ENCODE measurements around the gene COQ7. TPM values are rescaled to one million over a fixed set of nuclear protein-coding genes. Genes with fewer than 3 reads are reported as not detected.

The COQ7 gene
- total RNA-seq, 1 experiment from 2014 or later = 26.6 TPM

GRCh38 chr16:19021747-19022146 lies 45.7 kb upstream of the COQ7 start:
- H3K27me3 ChIP-seq (ENCODE audit: insufficient read depth, low read length) = no peaks in the 10 kb centered on the region
- DNase-seq (ENCODE audit: low read depth, low spot score) = no peak
- POLR2A ChIA-PET = no interaction called here
- H3K9me2 ChIP-seq (ENCODE audit: insufficient read depth) = no peaks in the 10 kb centered on the region
- H3K9ac ChIP-seq (ENCODE audit: low read length) = no peak overlapping the region
- H2AFZ ChIP-seq (ENCODE audit: low read depth, low read length, poor library complexity, severe bottlenecking) = no peak overlapping the region
- no peak overlapping the region for H3K4me3 ChIP-seq (replicated peaks in 1 of 2; ENCODE audit: low read depth in 1 of 2, low read length in 2 of 2)
- H3K4me2 ChIP-seq (ENCODE audit: low read length) = no peak overlapping the region
- TF ChIP-seq CEBPB (IDR thresholded peaks at IDR 0.05; ENCODE audit: low read depth) = no peak
- TF ChIP-seq, protein P1, sequence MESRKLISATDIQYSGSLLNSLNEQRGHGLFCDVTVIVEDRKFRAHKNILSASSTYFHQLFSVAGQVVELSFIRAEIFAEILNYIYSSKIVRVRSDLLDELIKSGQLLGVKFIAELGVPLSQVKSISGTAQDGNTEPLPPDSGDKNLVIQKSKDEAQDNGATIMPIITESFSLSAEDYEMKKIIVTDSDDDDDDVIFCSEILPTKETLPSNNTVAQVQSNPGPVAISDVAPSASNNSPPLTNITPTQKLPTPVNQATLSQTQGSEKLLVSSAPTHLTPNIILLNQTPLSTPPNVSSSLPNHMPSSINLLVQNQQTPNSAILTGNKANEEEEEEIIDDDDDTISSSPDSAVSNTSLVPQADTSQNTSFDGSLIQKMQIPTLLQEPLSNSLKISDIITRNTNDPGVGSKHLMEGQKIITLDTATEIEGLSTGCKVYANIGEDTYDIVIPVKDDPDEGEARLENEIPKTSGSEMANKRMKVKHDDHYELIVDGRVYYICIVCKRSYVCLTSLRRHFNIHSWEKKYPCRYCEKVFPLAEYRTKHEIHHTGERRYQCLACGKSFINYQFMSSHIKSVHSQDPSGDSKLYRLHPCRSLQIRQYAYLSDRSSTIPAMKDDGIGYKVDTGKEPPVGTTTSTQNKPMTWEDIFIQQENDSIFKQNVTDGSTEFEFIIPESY (IDR thresholded peaks at IDR 0.05; ENCODE audit: extremely low read depth, insufficient replicate concordance, low read length) = no peak
- no peak for TF ChIP-seq EZH2phosphoT487 (IDR thresholded peaks at IDR 0.05; ENCODE audit: borderline replicate concordance)
- no peak for TF ChIP-seq RAD21 (IDR thresholded peaks at IDR 0.05; ENCODE audit: low read depth)
- TF ChIP-seq EGR1 (IDR thresholded peaks at IDR 0.05; ENCODE audit: low read depth) = no peak
- TF ChIP-seq SRF (IDR thresholded peaks at IDR 0.05; ENCODE audit: low read depth) = no peak
- no peak for TF ChIP-seq POLR2A (IDR thresholded peaks at IDR 0.05; ENCODE audit: borderline replicate concordance, extremely low read depth, insufficient read depth, insufficient read length)
- TF ChIP-seq ZNF274 (IDR thresholded peaks at IDR 0.05; ENCODE audit: low read depth, low read length) = no peak
- TF ChIP-seq SIN3A (IDR thresholded peaks at IDR 0.05; ENCODE audit: low read depth) = no peak
- TF ChIP-seq TCF7L2 (IDR thresholded peaks at IDR 0.05; ENCODE audit: borderline replicate concordance, extremely low read depth, insufficient read depth, insufficient read length) = no peak
- no peak for TF ChIP-seq CTCF (IDR thresholded peaks at IDR 0.05 in 2 of 3, conservative IDR thresholded peaks at IDR 0.05 in 1 of 3; ENCODE audit: borderline replicate concordance in 1 of 3, insufficient read depth in 1 of 3, low read depth in 2 of 3, low read length in 2 of 3)
- TF ChIP-seq, protein P2, sequence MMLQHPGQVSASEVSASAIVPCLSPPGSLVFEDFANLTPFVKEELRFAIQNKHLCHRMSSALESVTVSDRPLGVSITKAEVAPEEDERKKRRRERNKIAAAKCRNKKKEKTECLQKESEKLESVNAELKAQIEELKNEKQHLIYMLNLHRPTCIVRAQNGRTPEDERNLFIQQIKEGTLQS (IDR thresholded peaks at IDR 0.05) = no peak
- TF ChIP-seq ZFX (IDR thresholded peaks at IDR 0.05) = no peak
- TF ChIP-seq SP1 (IDR thresholded peaks at IDR 0.05; ENCODE audit: low read depth) = no peak
- TF ChIP-seq CBX3 (IDR thresholded peaks at IDR 0.05; ENCODE audit: low read depth) = no peak
- TF ChIP-seq FOSL1 (IDR thresholded peaks at IDR 0.05; ENCODE audit: low read depth) = no peak
- TF ChIP-seq POLR2AphosphoS5 (IDR thresholded peaks at IDR 0.05; ENCODE audit: low read depth, low read length) = no peak
- TF ChIP-seq, protein P3, sequence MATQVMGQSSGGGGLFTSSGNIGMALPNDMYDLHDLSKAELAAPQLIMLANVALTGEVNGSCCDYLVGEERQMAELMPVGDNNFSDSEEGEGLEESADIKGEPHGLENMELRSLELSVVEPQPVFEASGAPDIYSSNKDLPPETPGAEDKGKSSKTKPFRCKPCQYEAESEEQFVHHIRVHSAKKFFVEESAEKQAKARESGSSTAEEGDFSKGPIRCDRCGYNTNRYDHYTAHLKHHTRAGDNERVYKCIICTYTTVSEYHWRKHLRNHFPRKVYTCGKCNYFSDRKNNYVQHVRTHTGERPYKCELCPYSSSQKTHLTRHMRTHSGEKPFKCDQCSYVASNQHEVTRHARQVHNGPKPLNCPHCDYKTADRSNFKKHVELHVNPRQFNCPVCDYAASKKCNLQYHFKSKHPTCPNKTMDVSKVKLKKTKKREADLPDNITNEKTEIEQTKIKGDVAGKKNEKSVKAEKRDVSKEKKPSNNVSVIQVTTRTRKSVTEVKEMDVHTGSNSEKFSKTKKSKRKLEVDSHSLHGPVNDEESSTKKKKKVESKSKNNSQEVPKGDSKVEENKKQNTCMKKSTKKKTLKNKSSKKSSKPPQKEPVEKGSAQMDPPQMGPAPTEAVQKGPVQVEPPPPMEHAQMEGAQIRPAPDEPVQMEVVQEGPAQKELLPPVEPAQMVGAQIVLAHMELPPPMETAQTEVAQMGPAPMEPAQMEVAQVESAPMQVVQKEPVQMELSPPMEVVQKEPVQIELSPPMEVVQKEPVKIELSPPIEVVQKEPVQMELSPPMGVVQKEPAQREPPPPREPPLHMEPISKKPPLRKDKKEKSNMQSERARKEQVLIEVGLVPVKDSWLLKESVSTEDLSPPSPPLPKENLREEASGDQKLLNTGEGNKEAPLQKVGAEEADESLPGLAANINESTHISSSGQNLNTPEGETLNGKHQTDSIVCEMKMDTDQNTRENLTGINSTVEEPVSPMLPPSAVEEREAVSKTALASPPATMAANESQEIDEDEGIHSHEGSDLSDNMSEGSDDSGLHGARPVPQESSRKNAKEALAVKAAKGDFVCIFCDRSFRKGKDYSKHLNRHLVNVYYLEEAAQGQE (IDR thresholded peaks at IDR 0.05; ENCODE audit: low read depth) = no peak
- no peak overlapping the region for H3K27ac ChIP-seq (ENCODE audit: low read depth, low read length)
- H3K9me3 ChIP-seq (ENCODE audit: control insufficient read depth in 1 of 2, insufficient read depth in 1 of 2, low read depth in 1 of 2, low read length in 2 of 2) = peaks cover 0 to 6% of the 10 kb centered on the region in 2 experiments; a peak in 1 of 4 replicates
- BruUV-seq (replicated peaks) = no TSS peak
- H3K36me3 ChIP-seq (ENCODE audit: control insufficient read depth in 1 of 2, insufficient read depth in 2 of 2, low read length in 2 of 2) = peaks cover 2 to 17% of the 10 kb centered on the region in 2 experiments; a peak in 1 of 4 replicates
- ATAC-seq = no peak
- H3K79me2 ChIP-seq (ENCODE audit: insufficient read depth, low read length) = no peaks in the 10 kb centered on the region
- H3K4me1 ChIP-seq (ENCODE audit: control insufficient read depth in 1 of 2, insufficient read depth in 2 of 2, low read length in 2 of 2) = no peaks in the 10 kb centered on the region
- RAD21 ChIA-PET (ENCODE audit: low non-redundant PET in 1 of 2, low total read pairs in 2 of 2, uncharacterized antibody in 2 of 2, unreplicated experiment in 2 of 2) = no interaction called here
- intact Hi-C loops (cut with micrococcal nuclease) = no loop called here
- CTCF ChIA-PET = no interaction called here
- no peaks in the 10 kb centered on the region for H4K20me1 ChIP-seq (ENCODE audit: insufficient read depth)
